ENCODE measurements around the gene SDR42E1. TPM values are rescaled to one million over a fixed set of nuclear protein-coding genes. Genes with fewer than 3 reads are reported as not detected.

SDR42E1 gene
- total RNA-seq, 1 experiment from 2014 or later, result 0.07 TPM

DNA sequence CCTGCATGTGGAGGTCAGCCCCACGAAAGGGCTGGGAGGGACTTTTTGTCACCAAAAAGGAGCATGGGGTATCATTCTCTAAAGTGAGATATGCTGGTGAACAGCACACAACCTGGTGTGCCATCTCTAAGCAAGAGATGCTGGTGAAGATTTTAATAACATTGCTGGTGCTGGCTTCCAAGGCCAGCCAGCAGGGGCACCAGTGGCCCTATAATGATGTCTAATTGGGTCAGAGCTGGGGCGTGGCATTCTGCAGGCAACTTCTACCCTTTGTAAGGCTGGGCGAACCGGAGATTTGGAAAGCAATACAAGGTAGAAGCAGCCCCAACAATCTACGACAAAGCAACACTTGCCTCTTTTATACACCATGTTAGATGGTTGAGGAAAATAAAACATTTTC lies 16.8 kb downstream of the SDR42E1 start (continued):
- TF ChIP-seq, protein P1, sequence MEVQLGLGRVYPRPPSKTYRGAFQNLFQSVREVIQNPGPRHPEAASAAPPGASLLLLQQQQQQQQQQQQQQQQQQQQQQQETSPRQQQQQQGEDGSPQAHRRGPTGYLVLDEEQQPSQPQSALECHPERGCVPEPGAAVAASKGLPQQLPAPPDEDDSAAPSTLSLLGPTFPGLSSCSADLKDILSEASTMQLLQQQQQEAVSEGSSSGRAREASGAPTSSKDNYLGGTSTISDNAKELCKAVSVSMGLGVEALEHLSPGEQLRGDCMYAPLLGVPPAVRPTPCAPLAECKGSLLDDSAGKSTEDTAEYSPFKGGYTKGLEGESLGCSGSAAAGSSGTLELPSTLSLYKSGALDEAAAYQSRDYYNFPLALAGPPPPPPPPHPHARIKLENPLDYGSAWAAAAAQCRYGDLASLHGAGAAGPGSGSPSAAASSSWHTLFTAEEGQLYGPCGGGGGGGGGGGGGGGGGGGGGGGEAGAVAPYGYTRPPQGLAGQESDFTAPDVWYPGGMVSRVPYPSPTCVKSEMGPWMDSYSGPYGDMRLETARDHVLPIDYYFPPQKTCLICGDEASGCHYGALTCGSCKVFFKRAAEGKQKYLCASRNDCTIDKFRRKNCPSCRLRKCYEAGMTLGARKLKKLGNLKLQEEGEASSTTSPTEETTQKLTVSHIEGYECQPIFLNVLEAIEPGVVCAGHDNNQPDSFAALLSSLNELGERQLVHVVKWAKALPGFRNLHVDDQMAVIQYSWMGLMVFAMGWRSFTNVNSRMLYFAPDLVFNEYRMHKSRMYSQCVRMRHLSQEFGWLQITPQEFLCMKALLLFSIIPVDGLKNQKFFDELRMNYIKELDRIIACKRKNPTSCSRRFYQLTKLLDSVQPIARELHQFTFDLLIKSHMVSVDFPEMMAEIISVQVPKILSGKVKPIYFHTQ (CRISPR knock-in tag; IDR thresholded peaks at IDR 0.05), result no peak
- TF ChIP-seq, protein P2, sequence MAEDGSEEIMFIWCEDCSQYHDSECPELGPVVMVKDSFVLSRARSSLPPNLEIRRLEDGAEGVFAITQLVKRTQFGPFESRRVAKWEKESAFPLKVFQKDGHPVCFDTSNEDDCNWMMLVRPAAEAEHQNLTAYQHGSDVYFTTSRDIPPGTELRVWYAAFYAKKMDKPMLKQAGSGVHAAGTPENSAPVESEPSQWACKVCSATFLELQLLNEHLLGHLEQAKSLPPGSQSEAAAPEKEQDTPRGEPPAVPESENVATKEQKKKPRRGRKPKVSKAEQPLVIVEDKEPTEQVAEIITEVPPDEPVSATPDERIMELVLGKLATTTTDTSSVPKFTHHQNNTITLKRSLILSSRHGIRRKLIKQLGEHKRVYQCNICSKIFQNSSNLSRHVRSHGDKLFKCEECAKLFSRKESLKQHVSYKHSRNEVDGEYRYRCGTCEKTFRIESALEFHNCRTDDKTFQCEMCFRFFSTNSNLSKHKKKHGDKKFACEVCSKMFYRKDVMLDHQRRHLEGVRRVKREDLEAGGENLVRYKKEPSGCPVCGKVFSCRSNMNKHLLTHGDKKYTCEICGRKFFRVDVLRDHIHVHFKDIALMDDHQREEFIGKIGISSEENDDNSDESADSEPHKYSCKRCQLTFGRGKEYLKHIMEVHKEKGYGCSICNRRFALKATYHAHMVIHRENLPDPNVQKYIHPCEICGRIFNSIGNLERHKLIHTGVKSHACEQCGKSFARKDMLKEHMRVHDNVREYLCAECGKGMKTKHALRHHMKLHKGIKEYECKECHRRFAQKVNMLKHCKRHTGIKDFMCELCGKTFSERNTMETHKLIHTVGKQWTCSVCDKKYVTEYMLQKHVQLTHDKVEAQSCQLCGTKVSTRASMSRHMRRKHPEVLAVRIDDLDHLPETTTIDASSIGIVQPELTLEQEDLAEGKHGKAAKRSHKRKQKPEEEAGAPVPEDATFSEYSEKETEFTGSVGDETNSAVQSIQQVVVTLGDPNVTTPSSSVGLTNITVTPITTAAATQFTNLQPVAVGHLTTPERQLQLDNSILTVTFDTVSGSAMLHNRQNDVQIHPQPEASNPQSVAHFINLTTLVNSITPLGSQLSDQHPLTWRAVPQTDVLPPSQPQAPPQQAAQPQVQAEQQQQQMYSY (CRISPR knock-in tag; IDR thresholded peaks at IDR 0.05), result no peak
- TF ChIP-seq, protein P3, sequence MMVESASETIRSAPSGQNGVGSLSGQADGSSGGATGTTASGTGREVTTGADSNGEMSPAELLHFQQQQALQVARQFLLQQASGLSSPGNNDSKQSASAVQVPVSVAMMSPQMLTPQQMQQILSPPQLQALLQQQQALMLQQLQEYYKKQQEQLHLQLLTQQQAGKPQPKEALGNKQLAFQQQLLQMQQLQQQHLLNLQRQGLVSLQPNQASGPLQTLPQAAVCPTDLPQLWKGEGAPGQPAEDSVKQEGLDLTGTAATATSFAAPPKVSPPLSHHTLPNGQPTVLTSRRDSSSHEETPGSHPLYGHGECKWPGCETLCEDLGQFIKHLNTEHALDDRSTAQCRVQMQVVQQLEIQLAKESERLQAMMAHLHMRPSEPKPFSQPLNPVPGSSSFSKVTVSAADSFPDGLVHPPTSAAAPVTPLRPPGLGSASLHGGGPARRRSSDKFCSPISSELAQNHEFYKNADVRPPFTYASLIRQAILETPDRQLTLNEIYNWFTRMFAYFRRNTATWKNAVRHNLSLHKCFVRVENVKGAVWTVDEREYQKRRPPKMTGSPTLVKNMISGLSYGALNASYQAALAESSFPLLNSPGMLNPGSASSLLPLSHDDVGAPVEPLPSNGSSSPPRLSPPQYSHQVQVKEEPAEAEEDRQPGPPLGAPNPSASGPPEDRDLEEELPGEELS (CRISPR knock-in tag; IDR thresholded peaks at IDR 0.05), result no peak

DNA sequence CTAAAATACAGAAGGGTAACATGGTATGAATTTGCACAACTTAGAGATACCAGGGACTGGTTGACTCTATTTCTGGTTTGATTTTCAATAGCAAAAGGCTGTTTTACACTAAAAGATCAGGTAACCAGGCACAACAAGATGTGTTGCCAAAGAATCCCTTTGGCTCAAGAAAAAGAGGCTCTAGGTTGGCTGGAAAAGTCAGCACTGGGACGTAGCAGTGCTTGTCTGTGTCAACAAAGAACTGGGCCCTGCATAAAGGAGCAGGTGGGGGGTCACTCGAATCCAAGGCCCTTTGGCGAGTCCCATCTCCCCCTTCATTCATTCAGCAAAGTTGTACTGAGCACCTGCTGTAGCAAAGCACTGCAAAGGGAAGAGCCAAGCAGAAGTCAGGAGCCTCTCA lies 18.4 kb downstream of the SDR42E1 start:
- Mint-ChIP-seq H3K4me3 (no peak overlapping the region), H3K27me3 (ENCODE audit: low read depth) (no peaks in the 10 kb centered on the region), H3K36me3 (no peaks in the 10 kb centered on the region), H3K9me3 (no peaks in the 10 kb centered on the region), H3K4me1 (peaks cover 29% of the 10 kb centered on the region), H3K27ac (no peak overlapping the region)
- DNase-seq (ENCODE audit: low spot score) (no peak), ATAC-seq (no peak)
- TF ChIP-seq, protein P4, sequence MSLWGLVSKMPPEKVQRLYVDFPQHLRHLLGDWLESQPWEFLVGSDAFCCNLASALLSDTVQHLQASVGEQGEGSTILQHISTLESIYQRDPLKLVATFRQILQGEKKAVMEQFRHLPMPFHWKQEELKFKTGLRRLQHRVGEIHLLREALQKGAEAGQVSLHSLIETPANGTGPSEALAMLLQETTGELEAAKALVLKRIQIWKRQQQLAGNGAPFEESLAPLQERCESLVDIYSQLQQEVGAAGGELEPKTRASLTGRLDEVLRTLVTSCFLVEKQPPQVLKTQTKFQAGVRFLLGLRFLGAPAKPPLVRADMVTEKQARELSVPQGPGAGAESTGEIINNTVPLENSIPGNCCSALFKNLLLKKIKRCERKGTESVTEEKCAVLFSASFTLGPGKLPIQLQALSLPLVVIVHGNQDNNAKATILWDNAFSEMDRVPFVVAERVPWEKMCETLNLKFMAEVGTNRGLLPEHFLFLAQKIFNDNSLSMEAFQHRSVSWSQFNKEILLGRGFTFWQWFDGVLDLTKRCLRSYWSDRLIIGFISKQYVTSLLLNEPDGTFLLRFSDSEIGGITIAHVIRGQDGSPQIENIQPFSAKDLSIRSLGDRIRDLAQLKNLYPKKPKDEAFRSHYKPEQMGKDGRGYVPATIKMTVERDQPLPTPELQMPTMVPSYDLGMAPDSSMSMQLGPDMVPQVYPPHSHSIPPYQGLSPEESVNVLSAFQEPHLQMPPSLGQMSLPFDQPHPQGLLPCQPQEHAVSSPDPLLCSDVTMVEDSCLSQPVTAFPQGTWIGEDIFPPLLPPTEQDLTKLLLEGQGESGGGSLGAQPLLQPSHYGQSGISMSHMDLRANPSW (CRISPR knock-in tag; conservative IDR thresholded peaks at IDR 0.05; ENCODE audit: low read depth), result no peak
- TF ChIP-seq, protein P5, sequence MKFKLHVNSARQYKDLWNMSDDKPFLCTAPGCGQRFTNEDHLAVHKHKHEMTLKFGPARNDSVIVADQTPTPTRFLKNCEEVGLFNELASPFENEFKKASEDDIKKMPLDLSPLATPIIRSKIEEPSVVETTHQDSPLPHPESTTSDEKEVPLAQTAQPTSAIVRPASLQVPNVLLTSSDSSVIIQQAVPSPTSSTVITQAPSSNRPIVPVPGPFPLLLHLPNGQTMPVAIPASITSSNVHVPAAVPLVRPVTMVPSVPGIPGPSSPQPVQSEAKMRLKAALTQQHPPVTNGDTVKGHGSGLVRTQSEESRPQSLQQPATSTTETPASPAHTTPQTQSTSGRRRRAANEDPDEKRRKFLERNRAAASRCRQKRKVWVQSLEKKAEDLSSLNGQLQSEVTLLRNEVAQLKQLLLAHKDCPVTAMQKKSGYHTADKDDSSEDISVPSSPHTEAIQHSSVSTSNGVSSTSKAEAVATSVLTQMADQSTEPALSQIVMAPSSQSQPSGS (CRISPR knock-in tag; IDR thresholded peaks at IDR 0.05; ENCODE audit: borderline replicate concordance, low read depth), result no peak
- TF ChIP-seq, protein P6, sequence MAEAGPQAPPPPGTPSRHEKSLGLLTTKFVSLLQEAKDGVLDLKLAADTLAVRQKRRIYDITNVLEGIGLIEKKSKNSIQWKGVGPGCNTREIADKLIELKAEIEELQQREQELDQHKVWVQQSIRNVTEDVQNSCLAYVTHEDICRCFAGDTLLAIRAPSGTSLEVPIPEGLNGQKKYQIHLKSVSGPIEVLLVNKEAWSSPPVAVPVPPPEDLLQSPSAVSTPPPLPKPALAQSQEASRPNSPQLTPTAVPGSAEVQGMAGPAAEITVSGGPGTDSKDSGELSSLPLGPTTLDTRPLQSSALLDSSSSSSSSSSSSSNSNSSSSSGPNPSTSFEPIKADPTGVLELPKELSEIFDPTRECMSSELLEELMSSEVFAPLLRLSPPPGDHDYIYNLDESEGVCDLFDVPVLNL (CRISPR knock-in tag; IDR thresholded peaks at IDR 0.05; ENCODE audit: borderline replicate concordance, low read depth), result no peak
- TF ChIP-seq MXD4 (CRISPR knock-in tag; IDR thresholded peaks at IDR 0.05; ENCODE audit: borderline replicate concordance), result no peak
- TF ChIP-seq ZNF219 (CRISPR knock-in tag; IDR thresholded peaks at IDR 0.05; ENCODE audit: borderline replicate concordance), result no peak
- ChIA-PET CTCF (interaction anchor here (1.3 kb wide), 1 partner anchor 24 kb away, joined by 3 read pairs; no protein-coding TSS in a partner anchor), POLR2A (no interaction called here)
